Body of pancreas (tissue), 4 donors: Measurements from ENCODE around the gene CCDC33. TPM values are rescaled to one million over a fixed set of nuclear protein-coding genes. Genes with fewer than 3 reads are reported as not detected.

Source experiments
- ATAC-seq: fragments of 150-250 bp; one replicate; pipeline ENCODE4 v1.9.1; 2016
- DNase-seq, 4 donors: peaks; one replicate each; pipeline ENCODE4 v3.0.0-alpha.2; 2019
- H3K27ac ChIP-seq, 4 donors: fragments of 200-600 bp; sonication (generic); 1 replicate in 3 of 4; 2 replicates in 1 of 4; pipeline versions ENCODE4 v1.5.1 to v1.6.1; 2016 to 2019; ENCODE audit warnings: mild to moderate bottlenecking in 1 of 4, mixed read lengths in 1 of 4, moderate library complexity in 1 of 4
- H3K27me3 ChIP-seq, 2 donors: fragments of 200-600 bp; sonication (generic); one replicate each; pipeline ENCODE4 v1.6.0; 2016; ENCODE audit warnings: mild to moderate bottlenecking in 1 of 2
- H3K36me3 ChIP-seq, 2 donors: fragments of 200-600 bp; sonication (generic); replicated peaks in 1 of 2; 2 replicates each; pipeline ENCODE4 v1.5.1; 2016; ENCODE audit warnings: low read depth in 2 of 2; ENCODE audit not compliant: insufficient read depth in 1 of 2
- H3K4me1 ChIP-seq: fragments of 200-600 bp; sonication (generic); one replicate; pipeline ENCODE4 v1.6.0; 2016
- H3K4me3 ChIP-seq, 2 donors: fragments of 200-600 bp; sonication (generic); 1 replicate in 1 of 2; 2 replicates in 1 of 2; pipeline ENCODE4 v1.5.1; 2016 to 2019
- H3K9me3 ChIP-seq, 3 donors: fragments of 200-600 bp; sonication (generic); 1 replicate in 2 of 3; 2 replicates in 1 of 3; pipeline ENCODE4 v1.5.1; 2016
- CTCF ChIP-seq, 7 experiments: fragments of 450-650 bp in 4 of 7; fragments of 200-600 bp in 3 of 7; sonication (generic) in 3 of 7; IDR thresholded peaks; one replicate each; pipeline ENCODE4 v1.5.1; 2016 to 2019; ENCODE audit warnings: antibody characterized with exemption in 7 of 7
- POLR2A ChIP-seq, 3 donors: fragments of 450-650 bp; IDR thresholded peaks; one replicate each; pipeline ENCODE4 v1.6.1; 2016; ENCODE audit warnings: antibody characterized with exemption in 3 of 3, mild to moderate bottlenecking in 2 of 3
- WGBS, 2 donors: methylation state at CpG; one replicate each; pipeline ENCODE4 v1.1.5; 2017; 5-methylcytosine and 5-hydroxymethylcytosine counted together
- intact Hi-C: fragments of 100-400 bp; cut with DNase I; formaldehyde crosslinking; loops from one replicate; pipeline ENCODE4 v1.15.1; 2023
- total RNA-seq, 2 donors: library from RNA; depleted of rRNA; stranded (reverse); fragments of >200 nt; gene quantifications; one replicate each; pipeline ENCODE4 v1.1.0, GENCODE V29; 2016

The CCDC33 gene
- total RNA-seq, 2 donors from 2014 or later, result not detected

- Histone ChIP-seq H3K9me3 (no peaks in the 10 kb centered on the region), H3K4me3 (no peak overlapping the region), H3K4me1 (no peaks in the 10 kb centered on the region), H3K36me3 (no peaks in the 10 kb centered on the region), H3K27ac (no peak overlapping the region), H3K27me3 (no peaks in the 10 kb centered on the region)
- intact Hi-C loops, result loop anchor here (5.0 to 10.0 kb wide), 2 partner anchors 58 to 380 kb away; no protein-coding TSS in a partner anchor
- WGBS, 2 donors, result 17 to 34% methylated on average over 2 to 3 of the region's 3 CpGs
- ATAC-seq (no peak), DNase-seq (no peak)
- TF ChIP-seq POLR2A (IDR thresholded peaks at IDR 0.05), result no peak
- no peak for TF ChIP-seq CTCF (IDR thresholded peaks at IDR 0.05)
Measured at GRCh38 chr15:74384566-74384880, 148.4 kb downstream of the CCDC33 start.

DNA sequence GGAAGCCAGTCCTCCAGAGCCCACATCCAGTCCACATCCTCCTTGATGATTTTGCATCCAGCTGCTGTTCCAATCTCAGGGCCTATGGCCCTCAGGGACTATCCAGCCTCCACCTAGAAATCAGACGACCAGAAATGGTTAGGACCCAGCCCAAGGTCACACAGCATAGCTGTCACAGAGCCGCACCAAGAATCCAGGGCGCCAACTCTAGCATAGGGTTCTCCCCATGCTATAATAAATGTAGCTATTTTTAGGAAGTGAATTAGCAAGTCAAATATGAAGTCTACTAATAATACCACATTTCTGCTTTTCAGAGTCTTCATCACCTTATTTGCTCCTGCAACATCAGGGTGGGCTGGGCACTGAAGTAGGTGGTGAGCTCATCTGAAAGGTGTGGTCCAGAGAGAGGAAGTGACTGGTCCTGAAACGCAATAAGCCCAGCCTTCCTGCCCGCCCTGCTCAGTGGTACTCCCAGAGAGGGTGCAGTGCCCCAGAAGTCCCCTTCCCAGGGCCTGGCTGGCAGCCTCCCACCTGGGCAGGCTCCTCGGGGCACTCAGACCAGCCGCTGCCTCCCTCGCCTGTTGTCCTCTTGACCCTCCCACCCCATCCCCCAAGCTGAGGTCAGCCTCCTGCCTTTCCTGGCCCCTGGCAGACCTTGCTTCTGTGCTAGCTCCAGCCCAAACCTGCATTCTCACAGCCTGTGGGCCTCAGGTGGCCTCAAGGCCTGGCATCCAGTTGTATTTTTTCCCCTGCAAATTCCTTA, 148.9 kb downstream of the CCDC33 start:
- Histone ChIP-seq H3K27me3 (no peaks in the 10 kb centered on the region), H3K4me3 (no peak overlapping the region), H3K36me3 (no peaks in the 10 kb centered on the region), H3K27ac (no peak overlapping the region), H3K4me1 (no peaks in the 10 kb centered on the region), H3K9me3 (no peaks in the 10 kb centered on the region)
- DNase-seq (no peak), ATAC-seq (no peak)
- intact Hi-C loops, result loop anchor here (5.0 to 10.0 kb wide), 2 partner anchors 57 to 380 kb away; no protein-coding TSS in a partner anchor
- WGBS, 2 donors, result 53 to 93% methylated on average over 3 to 8 of the region's 8 CpGs
- TF ChIP-seq CTCF (IDR thresholded peaks at IDR 0.05) (no peak), POLR2A (IDR thresholded peaks at IDR 0.05) (no peak)

DNA sequence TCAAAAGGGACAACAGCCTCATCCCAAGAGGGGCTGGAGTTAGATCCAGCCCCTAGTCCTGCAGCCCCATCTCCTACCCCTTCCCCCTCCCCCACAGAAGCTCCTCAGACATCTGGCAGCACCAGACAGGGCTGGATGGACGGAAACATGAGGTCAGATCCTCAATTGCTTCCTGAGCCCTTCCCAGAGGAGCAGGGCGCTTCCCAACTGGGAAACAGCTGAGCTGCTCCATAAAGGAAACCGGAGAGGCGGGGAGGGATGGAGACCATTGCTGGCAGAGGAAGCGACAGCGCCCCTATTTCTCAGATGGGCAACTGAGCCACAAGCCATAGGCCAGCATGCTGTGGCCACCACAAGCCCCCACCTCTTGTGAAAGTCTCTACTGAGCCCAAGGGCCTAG, 149.6 kb downstream of the CCDC33 start:
- TF ChIP-seq POLR2A (IDR thresholded peaks at IDR 0.05) (no peak), CTCF (IDR thresholded peaks at IDR 0.05) (no peak)
- DNase-seq, result no peak
- H3K36me3 ChIP-seq, result no peaks in the 10 kb centered on the region
- H3K9me3 ChIP-seq, result no peaks in the 10 kb centered on the region
- WGBS, 2 donors, result 66 to 82% methylated on average over 2 to 6 of the region's 6 CpGs
- intact Hi-C loops, result loop anchor here (10.0 kb wide), 1 partner anchor 379 kb away; no protein-coding TSS in a partner anchor
- no peak for ATAC-seq
- no peaks in the 10 kb centered on the region for H3K4me1 ChIP-seq
- H3K27me3 ChIP-seq, result no peaks in the 10 kb centered on the region
- H3K27ac ChIP-seq, result no peak overlapping the region
- no peak overlapping the region for H3K4me3 ChIP-seq

Other genes with a start within 250 kb of the CCDC33 start
- 10 to 100 TPM in 1 of 2 donors, 1 to 10 TPM in 1; 6.0 to 10.2 TPM for gene STOML1, start 244.0 kb upstream of the CCDC33 start, total RNA-seq
- gene PML, start 241.6 kb upstream of the CCDC33 start, total RNA-seq, result 10 to 100 TPM; 27.8 to 38.2 TPM
- gene GOLGA6A, start 153.8 kb upstream of the CCDC33 start, total RNA-seq, result not detected
- not detected for gene ISLR2, start 105.7 kb upstream of the CCDC33 start, total RNA-seq
- 10 to 100 TPM; 10.5 to 15.8 TPM for gene ISLR, start 62.6 kb upstream of the CCDC33 start, total RNA-seq
- gene STRA6, start 33.5 kb upstream of the CCDC33 start, total RNA-seq, result not detected
- under 1 TPM; 0.26 to 0.99 TPM for gene CYP11A1, start 131.3 kb downstream of the CCDC33 start, total RNA-seq
- under 1 TPM; 0.33 to 0.52 TPM for gene SEMA7A, start 197.6 kb downstream of the CCDC33 start, total RNA-seq
- gene UBL7, start 224.8 kb downstream of the CCDC33 start, total RNA-seq, result 10 to 100 TPM; 25.7 to 47.2 TPM